HG02678 (cell line): ENCODE results near the gene FRMPD4.

Experiments used
- ATAC-seq: cut with Tn5 transposase; IDR thresholded peaks from one replicate; pipeline ENCODE4 v1.9.1; 2021; ENCODE audit warnings: mild to moderate bottlenecking, moderate library complexity; ENCODE audit not compliant: unreplicated experiment

The FRMPD4 gene

DNA sequence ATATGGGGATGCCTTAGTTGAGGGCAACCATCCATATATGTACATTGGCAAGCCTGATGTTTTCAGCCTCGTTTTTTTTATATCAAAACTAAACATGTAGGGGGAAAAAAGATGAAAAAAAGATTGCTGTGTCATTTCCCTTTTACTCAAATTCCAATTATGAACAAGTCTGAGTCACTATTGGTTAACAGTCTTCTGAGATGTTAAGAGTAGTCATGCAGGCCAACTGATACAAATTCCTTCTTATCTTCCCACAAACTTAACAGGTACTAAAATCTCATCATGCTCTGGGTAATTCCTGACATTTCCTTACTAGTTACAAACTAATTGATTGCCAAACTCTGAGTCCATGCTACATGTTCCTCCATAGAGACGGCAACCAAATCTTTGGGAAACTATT, 222.1 kb downstream of the FRMPD4 start:
- ATAC-seq: no peak

DNA sequence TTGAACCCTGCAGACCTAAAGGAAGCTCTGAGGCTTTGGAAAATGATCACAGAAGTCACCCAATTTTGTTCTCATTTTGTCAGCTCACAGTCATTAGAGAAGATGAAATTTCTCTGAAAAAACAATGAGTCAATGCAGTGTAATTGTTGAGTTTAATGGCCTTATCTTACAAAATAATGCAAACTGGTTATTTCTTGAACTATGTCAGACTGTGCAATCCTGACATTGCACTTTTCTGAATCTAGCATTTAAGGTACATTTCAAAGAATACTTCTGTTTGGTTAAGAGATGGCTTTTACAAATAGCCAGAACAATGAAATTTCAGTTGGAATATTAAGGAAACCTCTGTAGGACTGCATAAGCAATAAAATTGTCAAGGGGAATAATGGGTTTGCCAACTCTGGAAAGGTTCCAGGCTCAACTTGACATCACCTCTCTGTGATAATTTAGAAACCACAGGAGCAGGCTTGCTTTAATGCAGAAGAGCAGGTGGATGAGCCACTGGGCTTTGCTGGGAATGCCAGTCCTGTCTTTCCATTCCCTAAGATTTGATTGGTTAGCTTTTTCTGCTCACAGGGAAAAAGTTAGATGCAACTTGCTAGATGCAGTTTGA, 222.8 kb downstream of the FRMPD4 start:
- ATAC-seq: no peak

DNA sequence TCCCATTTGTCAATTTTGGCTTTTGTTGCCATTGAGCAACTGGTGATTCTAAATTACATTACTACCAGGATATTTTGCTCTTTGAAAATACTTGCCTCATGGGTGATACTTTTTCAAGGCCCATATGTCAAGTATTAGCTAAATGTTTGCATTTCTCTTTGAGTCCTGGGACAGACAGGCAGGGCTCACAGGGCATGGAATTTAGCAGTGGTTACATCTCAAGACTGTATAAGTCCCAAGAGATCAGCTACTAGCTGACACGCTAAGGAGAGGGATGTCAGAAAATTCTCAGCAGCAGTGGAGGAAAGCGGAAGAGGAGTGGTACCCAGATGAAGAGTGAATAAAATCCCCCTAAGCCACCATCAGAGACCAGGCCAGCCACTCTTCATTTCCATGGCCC, 224.9 kb downstream of the FRMPD4 start:
- ATAC-seq: no peak

DNA sequence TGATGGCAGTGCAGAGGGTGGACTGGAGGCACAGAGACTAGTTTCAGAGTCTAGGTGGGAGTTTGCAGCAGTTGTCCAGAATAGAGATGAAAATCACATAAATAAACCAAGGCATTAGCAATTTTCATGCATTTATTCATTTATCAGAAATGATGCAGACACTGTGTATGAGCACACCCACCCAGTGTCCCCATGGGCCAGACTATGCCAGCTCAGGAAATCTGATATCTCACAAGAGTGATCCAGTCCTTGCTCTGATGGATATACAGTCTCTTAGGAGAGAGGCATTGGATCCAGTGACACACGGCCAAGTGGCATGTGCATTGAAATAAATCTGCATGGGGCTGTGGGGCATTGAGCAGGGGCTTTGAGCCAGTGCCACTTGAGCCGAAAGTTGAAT, 228.2 kb downstream of the FRMPD4 start:
- no peak for ATAC-seq

DNA sequence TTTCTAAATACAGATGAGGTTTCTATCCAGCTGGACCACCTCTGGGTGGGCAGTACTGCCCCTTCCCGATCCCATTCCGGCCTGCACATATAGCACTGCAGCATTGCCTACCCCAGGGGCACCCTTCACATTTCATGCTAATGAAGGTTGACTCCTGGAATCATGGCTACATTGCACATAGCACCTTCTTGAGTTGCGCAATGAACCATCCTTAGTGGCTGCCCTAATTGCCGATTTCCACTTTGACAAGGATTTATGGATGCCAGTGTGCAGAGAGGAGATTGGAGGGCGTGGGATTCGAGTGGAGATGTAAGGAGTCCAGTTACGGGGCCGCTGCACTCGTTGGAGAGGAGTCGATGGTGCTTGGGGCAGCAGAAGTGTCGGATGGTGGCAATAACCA, 229.0 kb downstream of the FRMPD4 start:
- no peak for ATAC-seq

DNA sequence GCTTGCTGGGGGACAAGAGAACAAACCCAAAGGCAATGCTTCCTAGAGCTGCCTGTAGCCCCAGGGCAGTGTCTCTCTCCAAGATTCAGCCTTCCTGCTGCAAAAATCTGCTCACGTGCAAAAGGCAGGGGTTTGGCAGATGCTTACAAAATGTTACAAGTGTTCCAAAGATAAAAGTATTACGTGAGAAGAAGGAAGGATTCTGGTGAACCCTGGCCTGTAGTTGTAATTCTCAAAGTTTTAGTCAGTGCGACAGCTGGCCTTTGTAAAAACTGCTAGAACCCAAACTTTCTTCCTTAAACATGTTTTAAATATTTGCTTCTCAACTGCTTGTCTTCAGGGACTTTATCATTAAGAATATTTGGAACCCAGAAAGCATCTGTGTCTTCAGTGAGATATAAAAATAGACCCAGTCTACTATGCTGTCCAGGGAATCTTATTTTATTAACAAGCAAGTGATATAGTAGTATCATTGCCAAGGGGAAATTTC, 232.3 kb downstream of the FRMPD4 start:
- no peak for ATAC-seq

DNA sequence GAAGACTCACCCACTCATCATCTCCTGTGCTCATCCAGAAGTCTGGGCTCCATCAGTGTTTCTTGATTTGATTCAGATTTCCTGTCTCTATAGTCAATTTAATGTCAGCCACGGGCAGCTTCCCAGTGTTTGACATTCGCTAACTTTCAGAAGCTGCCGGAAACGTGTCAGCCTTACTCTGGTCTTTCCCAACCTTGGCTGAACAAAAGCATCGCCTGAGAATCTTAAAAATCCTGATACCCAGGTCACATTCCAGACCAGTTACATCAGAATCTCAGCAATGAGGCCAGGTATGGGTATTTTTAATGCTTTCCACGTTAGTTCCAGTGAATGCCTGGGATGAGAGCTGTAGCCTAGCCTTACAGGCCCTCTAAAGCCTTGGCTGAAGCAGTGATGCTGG, 233.8 kb downstream of the FRMPD4 start:
- no peak for ATAC-seq

DNA sequence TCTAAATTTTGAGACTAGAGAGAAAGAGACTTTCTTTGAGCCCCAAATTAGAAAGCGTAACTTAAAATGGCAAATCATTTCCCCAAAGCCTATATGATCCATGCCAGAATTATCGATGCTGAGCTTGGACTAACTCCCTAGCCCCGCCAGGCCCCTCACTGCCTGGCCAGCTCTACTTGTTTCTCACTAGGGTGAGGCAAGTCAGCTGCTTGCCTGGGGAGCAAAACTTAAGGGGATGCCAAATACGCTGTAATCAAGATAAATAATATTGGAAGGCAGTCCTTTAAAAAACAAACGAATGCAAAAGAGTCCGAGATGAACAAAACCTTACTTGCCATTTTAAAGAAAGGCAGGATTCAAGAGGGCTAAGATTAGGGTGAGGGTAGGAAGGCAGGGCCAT, 236.0 kb downstream of the FRMPD4 start:
- no peak for ATAC-seq

DNA sequence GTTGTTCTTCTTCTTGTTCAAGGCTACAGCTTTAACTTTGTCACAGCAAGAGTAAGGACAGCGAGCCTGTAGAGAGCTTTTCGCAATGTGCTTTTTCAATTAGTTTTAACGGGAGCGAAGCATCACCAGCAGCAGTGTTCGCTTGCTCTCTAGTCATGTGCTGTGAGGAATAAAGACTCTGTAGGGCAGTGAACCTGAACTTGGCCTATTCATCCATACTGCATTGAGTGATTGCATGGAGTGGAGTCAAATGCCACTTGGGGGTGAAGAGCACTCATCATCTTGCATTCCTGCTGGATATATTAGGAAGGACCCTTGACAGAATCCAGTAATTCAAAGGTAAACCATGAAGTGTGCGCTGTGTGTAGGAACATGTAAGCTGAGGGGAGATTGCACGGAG, 240.0 kb downstream of the FRMPD4 start:
- ATAC-seq: no peak

DNA sequence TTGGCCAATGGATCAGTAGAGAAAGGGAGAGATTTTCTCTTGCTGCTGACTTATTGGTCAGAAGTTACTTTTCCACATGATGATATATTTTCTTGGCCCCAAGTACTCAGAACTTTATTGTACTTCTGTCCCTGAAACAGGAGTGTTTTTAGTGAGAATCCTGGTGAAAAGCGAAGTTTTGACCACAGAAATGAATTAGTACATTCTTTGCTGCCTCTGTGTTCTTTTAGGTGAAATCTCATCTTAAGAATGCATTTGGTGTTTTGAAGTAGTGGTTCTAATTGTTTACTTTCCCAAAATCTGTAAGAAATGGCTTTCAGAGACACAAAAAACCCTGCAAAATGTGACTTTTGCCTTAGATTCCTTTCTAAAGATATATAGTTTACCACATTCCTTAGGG, 240.4 kb downstream of the FRMPD4 start:
- ATAC-seq: no peak

DNA sequence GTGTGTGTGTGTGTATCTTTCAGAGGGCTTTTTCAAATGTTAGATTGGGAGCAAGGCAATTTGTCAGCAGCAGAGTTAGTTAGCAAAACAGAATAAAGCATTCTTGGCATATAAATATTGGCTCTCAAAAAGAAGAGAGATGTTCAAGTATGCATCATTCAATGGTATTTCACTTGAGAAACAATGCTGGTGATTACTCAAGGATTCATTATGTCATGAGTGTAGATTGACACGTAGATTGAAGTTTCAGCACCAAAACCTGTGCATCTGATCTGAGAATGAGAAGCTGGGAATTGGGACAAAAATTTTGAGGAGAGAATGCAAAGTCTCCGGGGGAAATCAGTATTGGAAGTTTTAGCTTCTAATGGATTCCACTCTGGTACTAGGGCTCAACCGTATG, 241.4 kb downstream of the FRMPD4 start:
- ATAC-seq: no peak

DNA sequence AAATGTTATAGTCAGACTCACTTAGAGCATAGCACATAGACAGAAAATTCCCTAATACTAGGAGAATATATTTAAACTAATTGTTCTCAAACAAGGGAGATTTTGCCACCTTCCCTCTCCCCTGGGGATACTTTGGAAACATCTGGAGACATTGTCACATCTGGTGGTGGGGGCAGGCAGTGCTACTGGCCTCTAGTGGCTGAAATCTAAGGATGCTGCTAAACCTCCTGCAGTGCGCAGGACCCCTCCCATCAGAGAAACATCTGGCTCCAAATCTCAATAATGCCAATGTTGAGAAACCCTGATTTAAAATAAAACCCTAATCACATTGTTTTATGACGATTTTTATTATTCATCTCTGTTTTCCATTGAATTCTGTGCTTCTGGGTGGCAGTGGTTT, 244.9 kb downstream of the FRMPD4 start:
- ATAC-seq: no peak

DNA sequence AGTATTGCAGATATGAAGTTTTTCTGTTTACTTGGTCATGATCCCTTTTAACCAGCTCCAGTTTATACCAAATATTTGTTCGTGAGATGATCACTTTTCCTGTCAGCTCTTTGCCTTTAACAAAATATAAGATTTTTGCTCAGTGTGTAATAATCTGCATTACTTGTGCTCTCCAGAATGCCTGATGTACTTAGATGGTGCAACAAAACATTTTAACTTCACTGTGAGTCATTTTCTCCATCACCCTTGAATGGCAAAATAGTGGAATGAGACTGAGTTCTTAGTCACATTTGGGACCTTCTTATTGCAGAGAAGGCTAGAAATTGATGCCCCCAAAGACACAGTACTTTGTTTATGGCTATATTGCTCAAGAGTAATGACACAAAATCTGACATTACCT, 252.0 kb downstream of the FRMPD4 start:
- ATAC-seq: no peak

DNA sequence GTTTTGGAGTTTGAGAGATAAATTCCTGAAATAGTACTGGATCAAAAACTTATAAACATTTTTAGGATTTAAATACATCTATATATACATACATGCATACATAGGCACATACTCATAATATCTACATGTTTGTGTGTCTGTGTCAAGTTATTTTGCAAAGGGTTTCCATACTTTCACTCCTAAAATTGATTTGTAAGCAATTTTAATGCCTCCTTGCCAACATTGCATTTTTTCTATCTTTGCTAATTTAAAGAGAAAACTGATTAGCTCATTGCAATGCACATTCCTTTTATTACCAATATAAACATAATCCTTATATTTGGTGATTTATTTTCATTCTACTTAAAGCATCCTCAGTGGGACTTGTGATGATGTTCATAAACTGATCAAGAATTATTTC, 258.3 kb downstream of the FRMPD4 start:
- ATAC-seq: no peak

DNA sequence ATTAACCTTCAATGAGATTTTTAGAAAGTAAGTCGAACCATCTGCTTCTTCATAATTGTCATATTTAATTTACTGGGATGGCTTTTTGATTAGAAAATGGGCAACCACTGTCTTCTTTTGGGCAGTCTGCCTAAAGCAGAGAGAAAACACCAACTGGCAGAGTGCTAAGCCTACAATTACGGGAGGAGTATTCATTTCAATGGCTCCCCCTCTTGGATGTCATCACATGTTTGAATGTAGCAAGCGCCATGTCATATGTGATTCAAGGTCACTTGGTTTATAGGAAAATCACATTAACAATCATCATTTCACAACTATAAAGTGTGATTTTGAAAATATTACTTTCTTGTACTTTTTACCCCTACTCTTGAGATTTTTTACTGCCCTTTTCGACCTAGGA, 261.9 kb downstream of the FRMPD4 start:
- ATAC-seq: no peak

DNA sequence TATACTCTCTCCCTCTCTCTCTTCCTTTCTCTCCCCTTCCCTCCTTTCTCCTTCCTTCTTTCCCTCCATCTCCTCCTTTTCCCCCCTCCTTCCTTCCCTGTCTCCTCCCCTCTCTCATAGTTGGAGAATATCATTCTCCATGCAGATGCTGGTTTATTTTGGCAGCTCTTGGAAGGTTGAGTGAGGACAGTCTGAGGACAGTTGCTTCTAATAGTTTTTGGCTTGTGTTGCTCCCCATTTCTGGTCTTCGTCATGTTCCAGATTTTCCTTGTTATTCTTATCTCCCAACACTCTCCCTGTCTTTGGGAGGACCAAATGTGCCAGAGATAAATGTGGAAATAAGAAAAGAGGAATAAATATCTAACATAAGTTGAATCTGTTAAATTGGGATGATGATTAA, 263.0 kb downstream of the FRMPD4 start:
- ATAC-seq: no peak

DNA sequence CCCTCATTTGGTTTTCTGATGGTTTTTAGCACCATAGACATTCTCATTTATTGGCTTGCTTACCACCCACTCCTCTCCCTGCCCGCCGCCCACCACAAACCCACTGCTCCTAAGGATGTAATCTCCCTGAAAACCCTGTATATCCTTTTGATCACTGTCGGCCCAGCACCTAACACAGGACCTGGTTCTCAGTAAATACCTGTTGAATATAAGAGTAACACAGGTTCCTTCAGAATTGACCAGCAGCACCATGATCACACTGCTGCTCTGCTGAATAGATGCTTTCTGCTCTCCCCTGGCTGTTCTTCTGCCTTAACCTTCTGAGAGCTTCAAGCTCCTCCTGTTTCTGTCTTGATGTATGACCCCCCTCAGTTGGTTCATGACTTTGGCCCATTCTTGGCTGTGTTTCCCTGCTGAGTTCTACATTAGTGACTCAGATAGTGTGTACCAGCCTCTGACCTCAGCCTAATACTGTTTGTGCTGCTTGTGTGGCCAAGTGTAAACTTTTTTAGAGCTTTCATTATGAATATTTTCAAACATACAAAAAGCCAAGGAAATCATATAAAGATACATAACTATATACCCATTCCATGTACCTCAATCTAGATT, 265.3 kb downstream of the FRMPD4 start:
- no peak for ATAC-seq

DNA sequence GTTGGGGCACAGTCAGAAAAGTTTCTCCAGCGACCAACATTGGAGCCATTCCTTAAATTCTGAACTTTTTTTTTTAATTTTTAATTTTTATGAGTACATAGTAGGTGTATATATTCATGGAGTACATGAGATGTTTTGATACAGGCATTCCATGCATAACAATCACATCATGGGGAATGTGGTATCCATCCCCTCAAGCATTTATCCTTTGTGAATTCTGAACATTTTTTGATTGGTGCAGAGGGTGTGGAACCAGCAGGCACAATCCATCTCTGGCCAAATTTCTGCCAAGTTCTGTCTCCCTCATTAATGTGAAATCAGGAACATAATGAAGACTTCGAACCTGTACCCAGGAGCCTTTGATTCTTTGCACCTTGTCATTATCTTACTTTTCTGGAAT, 267.0 kb downstream of the FRMPD4 start:
- no peak for ATAC-seq

DNA sequence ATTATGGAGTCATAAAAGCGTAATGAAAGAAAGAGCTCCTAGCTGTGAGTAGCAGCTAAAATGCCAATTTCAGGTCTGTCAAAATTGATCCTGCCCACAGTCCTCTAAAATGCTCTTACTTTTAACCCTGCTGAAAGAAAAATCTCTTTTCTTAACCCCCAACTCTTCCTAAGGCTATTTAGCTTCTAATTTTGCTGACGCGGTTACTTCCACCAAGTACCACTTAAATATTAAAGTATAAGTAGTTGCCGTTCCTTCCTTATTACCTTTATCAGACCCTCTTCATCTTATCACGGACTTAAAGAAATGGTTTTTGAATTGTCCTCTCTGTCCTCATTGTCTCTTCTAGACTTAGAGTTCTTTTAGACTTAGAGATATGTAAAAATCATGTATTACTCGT, 272.2 kb downstream of the FRMPD4 start:
- no peak for ATAC-seq

DNA sequence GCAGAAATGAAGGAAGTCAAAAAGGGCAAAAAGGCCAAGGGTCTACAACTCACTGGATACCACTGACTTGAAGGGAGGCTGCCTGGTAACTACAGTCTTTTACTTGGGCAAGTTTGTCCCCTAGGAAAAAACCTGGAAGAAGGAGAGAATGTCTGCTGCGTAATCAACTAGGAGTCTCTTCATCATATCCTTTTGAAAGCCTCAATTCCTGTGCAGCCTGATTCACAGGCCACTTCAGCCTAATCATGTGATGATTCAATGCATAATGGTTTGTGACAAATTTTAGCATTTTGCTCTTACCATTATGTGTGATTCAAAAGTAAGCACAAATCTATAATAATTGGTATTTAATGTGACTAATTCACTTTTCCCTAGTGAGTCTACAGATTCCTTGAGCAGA, 273.6 kb downstream of the FRMPD4 start:
- ATAC-seq: no peak

DNA sequence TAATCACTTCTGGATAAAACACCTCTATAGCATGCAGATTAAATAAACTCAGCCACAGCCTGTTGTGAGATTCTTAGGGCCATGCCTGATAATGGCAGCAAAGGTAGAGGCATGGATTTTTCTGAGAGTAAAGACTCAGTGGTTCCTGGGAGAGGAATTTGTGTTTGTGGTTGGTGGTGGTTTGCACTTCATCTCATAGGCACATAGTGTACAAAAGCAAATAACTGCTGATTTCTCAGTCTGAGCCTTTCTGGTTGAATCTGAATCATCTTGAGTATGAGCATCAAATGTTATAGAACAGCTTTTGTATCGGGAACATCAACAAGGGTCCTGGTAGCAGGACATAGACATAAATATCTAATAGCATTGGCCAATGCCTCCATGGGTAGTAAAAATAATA, 274.3 kb downstream of the FRMPD4 start:
- no peak for ATAC-seq

DNA sequence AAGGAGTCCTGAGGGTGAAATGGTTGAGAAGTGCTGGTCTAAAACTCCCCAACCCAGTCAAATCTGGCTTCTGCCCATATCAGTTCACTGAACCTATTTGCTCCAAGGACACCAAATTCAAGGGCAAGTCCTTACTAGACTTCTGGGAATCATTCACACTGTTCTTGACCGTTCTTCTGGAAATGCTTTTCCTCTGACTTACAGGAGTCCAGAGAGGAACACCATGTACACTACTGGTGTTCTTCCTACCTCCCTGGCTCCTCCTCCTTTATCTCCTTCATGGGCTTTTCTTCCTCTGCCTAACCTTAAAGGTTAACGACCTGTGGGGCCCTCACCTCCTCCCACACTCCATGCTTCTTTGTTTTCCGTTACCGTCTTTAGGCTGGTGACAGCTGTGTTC, 281.3 kb downstream of the FRMPD4 start:
- no peak for ATAC-seq

DNA sequence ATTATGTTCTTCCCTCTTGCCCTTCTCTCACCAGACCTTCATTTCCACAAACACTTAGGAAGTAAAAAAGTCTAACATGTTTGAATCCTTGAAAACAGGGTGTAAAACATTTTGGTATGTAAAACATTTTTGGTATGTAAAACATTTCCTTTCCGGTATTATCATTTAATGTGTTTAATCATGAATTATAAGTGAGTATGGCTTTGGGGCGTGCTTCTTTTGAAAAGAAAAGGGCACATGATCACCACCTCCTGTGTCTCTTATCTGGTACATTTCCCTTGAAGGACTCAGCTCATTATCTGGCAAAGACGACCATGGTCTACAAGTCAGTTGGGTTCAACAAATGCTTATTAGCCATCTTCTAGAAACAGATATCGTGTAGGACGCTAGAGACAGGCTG, 283.6 kb downstream of the FRMPD4 start:
- ATAC-seq: no peak
